Nephron progenitor cell (in vitro differentiated cells): ENCODE measurements around the gene SLC34A1.
A peak's percentile ranks its signal among the peaks of the same experiment; 100 is the strongest.

Experiments used
- DNase-seq: peaks from one replicate; pipeline ENCODE4 v3.0.0; 2021
- H3K27ac Mint-ChIP-seq: 2 replicates; pipeline ENCODE4 v1.8.0; 2021; ENCODE audit warnings: mild to moderate bottlenecking, moderate library complexity, mixed read lengths
- H3K27me3 Mint-ChIP-seq: 2 replicates; pipeline ENCODE4 v1.8.0; 2021; ENCODE audit warnings: mild to moderate bottlenecking, low read depth, mixed read lengths; ENCODE audit not compliant: poor library complexity
- H3K36me3 Mint-ChIP-seq: 2 replicates; pipeline ENCODE4 v1.8.0; 2021; ENCODE audit warnings: low read depth, mixed read lengths
- H3K4me1 Mint-ChIP-seq: 2 replicates; pipeline ENCODE4 v1.8.0; 2021; ENCODE audit warnings: mixed read lengths
- H3K4me3 Mint-ChIP-seq: 2 replicates; pipeline ENCODE4 v1.8.0; 2021; ENCODE audit warnings: mild to moderate bottlenecking, moderate library complexity, mixed read lengths
- H3K9me3 Mint-ChIP-seq: 2 replicates; pipeline ENCODE4 v1.8.0; 2021; ENCODE audit warnings: mild to moderate bottlenecking, moderate library complexity, mixed read lengths
- CTCF ChIP-seq: fragments of 200-600 bp; sonication (generic); IDR thresholded peaks from 2 replicates; pipeline ENCODE4 v1.5.0; 2021; ENCODE audit warnings: antibody characterized with exemption

SLC34A1 gene

GRCh38 chr5:177442066-177442826, 58.0 kb downstream of the SLC34A1 start:
- no peak for DNase-seq
- no peaks in the 10 kb centered on the region for H3K27me3 Mint-ChIP-seq
- no peak overlapping the region for H3K27ac Mint-ChIP-seq
- peaks cover 6% of the 10 kb centered on the region for H3K9me3 Mint-ChIP-seq
- TF ChIP-seq CTCF, result no peak
- H3K36me3 Mint-ChIP-seq, result peaks cover 28% of the 10 kb centered on the region
- no peak overlapping the region for H3K4me3 Mint-ChIP-seq
- peaks cover 26% of the 10 kb centered on the region for H3K4me1 Mint-ChIP-seq

GRCh38 chr5:177443144-177443983, 59.1 kb downstream of the SLC34A1 start:
- Mint-ChIP-seq H3K27ac (no peak overlapping the region), H3K36me3 (peaks cover 17% of the 10 kb centered on the region), H3K9me3 (peaks cover 6% of the 10 kb centered on the region), H3K27me3 (no peaks in the 10 kb centered on the region), H3K4me3 (no peak overlapping the region), H3K4me1 (peaks cover 34% of the 10 kb centered on the region)
- DNase-seq, result no peak
- no peak for TF ChIP-seq CTCF

GRCh38 chr5:177444106-177445051, 60.1 kb downstream of the SLC34A1 start:
- no peak for DNase-seq
- Mint-ChIP-seq H3K4me3 (peak overlapping the region; percentile 80), H3K27me3 (no peaks in the 10 kb centered on the region)

GRCh38 chr5:177445052-177445916, 61.0 kb downstream of the SLC34A1 start:
- TF ChIP-seq CTCF, result no peak
- H3K36me3 Mint-ChIP-seq, result no peaks in the 10 kb centered on the region
- peaks cover 44% of the 10 kb centered on the region for H3K4me1 Mint-ChIP-seq
- DNase-seq, result no peak
- H3K9me3 Mint-ChIP-seq, result no peaks in the 10 kb centered on the region
- peak overlapping the region; percentile 97 for H3K27ac Mint-ChIP-seq
- H3K4me3 Mint-ChIP-seq, result peak overlapping the region; percentile 80
- H3K27me3 Mint-ChIP-seq, result no peaks in the 10 kb centered on the region

More at GRCh38 chr5:177444106-177445051, 60.1 kb downstream of the SLC34A1 start:
- peaks cover 6% of the 10 kb centered on the region for H3K9me3 Mint-ChIP-seq
- H3K36me3 Mint-ChIP-seq, result peaks cover 7% of the 10 kb centered on the region
- H3K4me1 Mint-ChIP-seq, result peaks cover 44% of the 10 kb centered on the region
- peak overlapping the region; percentile 97 for H3K27ac Mint-ChIP-seq
- no peak for TF ChIP-seq CTCF

- Mint-ChIP-seq H3K4me3 (peak overlapping the region; percentile 80), H3K4me1 (peaks cover 44% of the 10 kb centered on the region), H3K36me3 (no peaks in the 10 kb centered on the region), H3K27ac (peak overlapping the region; percentile 47), H3K9me3 (no peaks in the 10 kb centered on the region), H3K27me3 (peaks cover 2% of the 10 kb centered on the region)
- TF ChIP-seq CTCF, result no peak
- DNase-seq, result no peak
Measured at GRCh38 chr5:177445917-177446199, 61.6 kb downstream of the SLC34A1 start.
